Esophagus squamous epithelium (tissue), 5 donors: Measurements from ENCODE around the gene MRM2. TPM values are rescaled to one million over a fixed set of nuclear protein-coding genes. Genes with fewer than 3 reads are reported as not detected.

Source experiments
- DNase-seq: peaks from one replicate; lab custom pipeline; 2025; lab: John Stamatoyannopoulos, UW
- H3K27ac ChIP-seq, 4 donors: fragments of 200-600 bp; sonication (generic); one replicate each; pipeline ENCODE4 v1.5.1; 2016 to 2019; ENCODE audit warnings: mild to moderate bottlenecking in 1 of 4
- H3K27me3 ChIP-seq, 4 donors: fragments of 200-600 bp; sonication (generic); 1 replicate in 3 of 4; 2 replicates in 1 of 4; pipeline versions ENCODE4 v1.5.1 to v1.6.0; 2017 to 2021; ENCODE audit warnings: antibody characterized with exemption in 1 of 4
- H3K36me3 ChIP-seq, 3 donors: fragments of 200-600 bp; sonication (generic); one replicate each; pipeline ENCODE4 v1.5.1; 2016 to 2019
- H3K4me1 ChIP-seq, 3 donors: fragments of 200-600 bp; sonication (generic); one replicate each; pipeline ENCODE4 v1.5.1; 2017 to 2019
- H3K4me3 ChIP-seq, 4 donors: fragments of 200-600 bp; sonication (generic); 1 replicate in 3 of 4; 2 replicates in 1 of 4; pipeline ENCODE4 v1.5.1; 2016 to 2019; ENCODE audit warnings: mild to moderate bottlenecking in 2 of 4, moderate library complexity in 1 of 4
- H3K9me3 ChIP-seq, 3 donors: fragments of 200-600 bp; sonication (generic); one replicate each; pipeline ENCODE4 v1.5.1; 2016 to 2019
- CTCF ChIP-seq, 6 experiments: fragments of 450-650 bp in 4 of 6; fragments of 200-600 bp in 2 of 6; sonication (generic) in 2 of 6; IDR thresholded peaks; one replicate each; pipeline ENCODE4 v1.5.1; 2016 to 2019; ENCODE audit warnings: antibody characterized with exemption in 6 of 6, mild to moderate bottlenecking in 4 of 6, moderate library complexity in 4 of 6
- POLR2A ChIP-seq, 4 donors: fragments of 450-650 bp; IDR thresholded peaks; one replicate each; pipeline ENCODE4 v1.6.1; 2017; ENCODE audit warnings: antibody characterized with exemption in 4 of 4, mild to moderate bottlenecking in 4 of 4, moderate library complexity in 3 of 4
- WGBS, 2 donors: methylation state at CpG; one replicate each; pipeline ENCODE4 v1.1.5; 2018; 5-methylcytosine and 5-hydroxymethylcytosine counted together
- intact Hi-C: fragments of 100-400 bp; cut with DNase I; formaldehyde crosslinking; loops from one replicate; pipeline ENCODE4 v1.15.0; 2022
- total RNA-seq, 4 donors: library from RNA; depleted of rRNA; stranded (reverse); fragments of >200 nt; gene quantifications; one replicate each; pipeline ENCODE4 v1.1.0, GENCODE V29; 2016
- donor health status: DM: yes; HTN: yes; CAD: no.

Gene MRM2
- total RNA-seq, 4 donors from 2014 or later = 16.8 to 31.5 (median 17.9) TPM

GRCh38 chr7:2259480-2259879 lies 17.5 kb upstream of the MRM2 start:
- 74 to 86% methylated on average over 4 of the region's 9 CpGs for WGBS, 2 donors
- peaks cover 5 to 82% (median 10%) of the 10 kb centered on the region in 3 donors for H3K36me3 ChIP-seq
- no peak overlapping the region for H3K4me3 ChIP-seq
- TF ChIP-seq CTCF (IDR thresholded peaks at IDR 0.05) = no peak
- TF ChIP-seq POLR2A (IDR thresholded peaks at IDR 0.05) = no peak
- no peak for DNase-seq
- no peak overlapping the region for H3K27ac ChIP-seq
- H3K4me1 ChIP-seq = no peaks in the 10 kb centered on the region
- intact Hi-C loops = no loop called here
- H3K27me3 ChIP-seq = no peaks in the 10 kb centered on the region
- no peaks in the 10 kb centered on the region for H3K9me3 ChIP-seq

- peaks cover 5 to 82% (median 10%) of the 10 kb centered on the region in 3 donors for H3K36me3 ChIP-seq
- no peaks in the 10 kb centered on the region for H3K4me1 ChIP-seq
- no peak for DNase-seq
- no peak overlapping the region for H3K27ac ChIP-seq
- no peaks in the 10 kb centered on the region for H3K9me3 ChIP-seq
- no peak overlapping the region for H3K4me3 ChIP-seq
- no peak for TF ChIP-seq CTCF (IDR thresholded peaks at IDR 0.05)
- TF ChIP-seq POLR2A (IDR thresholded peaks at IDR 0.05) = no peak
- intact Hi-C loops = no loop called here
- 91% methylated on average over 16 of the region's 34 CpGs; no CpG with 5 or more reads in 1 of the 2 donors for WGBS, 2 donors
- no peaks in the 10 kb centered on the region for H3K27me3 ChIP-seq
These were observed 16.8 kb upstream of the MRM2 start for GRCh38 chr7:2258661-2259365.

GRCh38 chr7:2257651-2258050 lies 15.6 kb upstream of the MRM2 start:
- no peaks in the 10 kb centered on the region for H3K27me3 ChIP-seq
- peaks cover 0 to 77% (median 5%) of the 10 kb centered on the region in 3 donors for H3K36me3 ChIP-seq
- intact Hi-C loops = no loop called here
- H3K27ac ChIP-seq = no peak overlapping the region
- no peak for DNase-seq
- TF ChIP-seq CTCF (IDR thresholded peaks at IDR 0.05) (no peak), POLR2A (IDR thresholded peaks at IDR 0.05) (no peak)
- no peak overlapping the region for H3K4me3 ChIP-seq
- no peaks in the 10 kb centered on the region for H3K4me1 ChIP-seq
- 88 to 98% methylated on average over 9 to 11 of the region's 17 CpGs for WGBS, 2 donors
- H3K9me3 ChIP-seq = no peaks in the 10 kb centered on the region

- WGBS, 2 donors = 87 to 92% methylated on average over 3 to 5 of the region's 38 CpGs
- H3K36me3 ChIP-seq = peaks cover 0 to 71% (median 5%) of the 10 kb centered on the region in 3 donors
These were observed 15.1 kb upstream of the MRM2 start for GRCh38 chr7:2257046-2257551.

More at GRCh38 chr7:2257046-2257551, 15.1 kb upstream of the MRM2 start:
- intact Hi-C loops = no loop called here
- Histone ChIP-seq H3K27me3 (no peaks in the 10 kb centered on the region), H3K4me3 (no peak overlapping the region), H3K4me1 (no peaks in the 10 kb centered on the region), H3K9me3 (no peaks in the 10 kb centered on the region), H3K27ac (no peak overlapping the region)
- DNase-seq = no peak
- TF ChIP-seq POLR2A (IDR thresholded peaks at IDR 0.05) = no peak
- no peak for TF ChIP-seq CTCF (IDR thresholded peaks at IDR 0.05)
